ENCODE data around the gene PROK2. TPM values are rescaled to one million over a fixed set of nuclear protein-coding genes. Genes with fewer than 3 reads are reported as not detected.

PROK2 gene
- total RNA-seq, 1 experiment from 2014 or later, result 1.4 TPM

GRCh38 chr3:71728632-71729342 lies 56.2 kb downstream of the PROK2 start:
- H3K9me3 ChIP-seq (ENCODE audit: control insufficient read depth, low read depth, low read length), result no peaks in the 10 kb centered on the region

More at GRCh38 chr3:71728632-71729342, 56.2 kb downstream of the PROK2 start:
- Histone ChIP-seq H4K5ac (ENCODE audit: insufficient read length, low read depth, low read length) (no peak overlapping the region), H4K91ac (ENCODE audit: insufficient read length, low read depth, low read length) (no peak overlapping the region), H3K18ac (ENCODE audit: insufficient read length, low read depth, low read length) (no peak overlapping the region), H2AK5ac (ENCODE audit: insufficient read length, low read length) (no peak overlapping the region), H3K23me2 (ENCODE audit: insufficient read length, low read depth, low read length, poor library complexity, severe bottlenecking) (peaks cover 9% of the 10 kb centered on the region), H3K27ac (ENCODE audit: insufficient read length, low read depth, low read length) (peak overlapping the region; percentile 21), H3K4ac (ENCODE audit: low read depth, low read length) (no peak overlapping the region), H3K27me3 (ENCODE audit: insufficient read depth, low read length) (peaks cover 6% of the 10 kb centered on the region; the same call in 1 of the 2 replicates), H3K14ac (ENCODE audit: insufficient read depth, low read length) (no peak overlapping the region), H3K79me2 (ENCODE audit: insufficient read depth, low read length) (no peaks in the 10 kb centered on the region), H3T11ph (ENCODE audit: low read length) (no peak overlapping the region), H2BK15ac (ENCODE audit: low read depth, low read length) (no peak overlapping the region), H4K20me1 (ENCODE audit: control insufficient read depth, insufficient read depth, insufficient read length) (no peaks in the 10 kb centered on the region), H2BK120ac (ENCODE audit: low read depth, low read length, poor library complexity, severe bottlenecking) (no peak overlapping the region), H2BK20ac (ENCODE audit: low read depth, low read length, poor library complexity, severe bottlenecking) (no peak overlapping the region), H3K9ac (ENCODE audit: extremely low read depth, insufficient read length, low read length) (no peak overlapping the region), H2BK5ac (ENCODE audit: insufficient read length, low read length) (no peak overlapping the region), H4K8ac (replicated peaks; ENCODE audit: insufficient read length, low read depth, low read length) (no peak overlapping the region), H3K23ac (ENCODE audit: insufficient read length, low read depth, low read length) (no peak overlapping the region), H3K79me1 (ENCODE audit: insufficient read depth, low read depth, low read length, poor library complexity, severe bottlenecking) (no peaks in the 10 kb centered on the region), H2AFZ (ENCODE audit: low read length) (no peak overlapping the region), H3K4me1 (ENCODE audit: insufficient read depth, low read length) (peaks cover 5% of the 10 kb centered on the region; the same call in 1 of the 2 replicates), H3K56ac (ENCODE audit: insufficient read length, low read depth, low read length) (no peak overlapping the region), H3K4me2 (ENCODE audit: insufficient read depth, insufficient read length, low read length) (no peak overlapping the region), H2BK12ac (ENCODE audit: insufficient read length, low read depth, low read length) (no peak overlapping the region)
- Mint-ChIP-seq H3K27me3 (ENCODE audit: low read depth) (peaks cover 21% of the 10 kb centered on the region), H3K9me3 (no peaks in the 10 kb centered on the region), H3K36me3 (ENCODE audit: insufficient read depth in 1 of 3, low read depth in 3 of 3) (peaks cover 0 to 2% (median 0%) of the 10 kb centered on the region in 3 experiments; a peak in 1 of 7 replicates), H3K4me3 (no peak overlapping the region; a peak in 1 of 5 replicates), H3K27ac (peak overlapping the region in 2 of 3 experiments; percentile 53 to 93; a peak in 2 of 7 replicates), H3K4me1 (peaks cover 33 to 42% of the 10 kb centered on the region in 2 experiments)
- no peak for TF ChIP-seq CTCF (conservative IDR thresholded peaks at IDR 0.05)
- peak; percentile 84 for DNase-seq
- no CpG with 5 or more reads among the region's 4 CpGs for WGBS (ENCODE audit: extremely low coverage, insufficient read length, low lambda C conversion rate)

All from H9 (cell line).